Thyroid gland (tissue), 4 donors: Measurements from ENCODE around the gene SLC45A2. TPM values are rescaled to one million over a fixed set of nuclear protein-coding genes. Genes with fewer than 3 reads are reported as not detected.
"Not testable (repeated sequence)": the region's sequence is repeated elsewhere in the genome, so short reads cannot be mapped to it uniquely, and the experiment has no call there.

Experiments used
- DNase-seq, 2 donors: peaks; one replicate each; pipeline ENCODE4 v3.0.0-alpha.2; 2019
- H3K27ac ChIP-seq, 3 donors: fragments of 200-600 bp; sonication (generic); 1 replicate in 2 of 3; 2 replicates in 1 of 3; pipeline ENCODE4 v1.5.1; 2016 to 2019; ENCODE audit warnings: mild to moderate bottlenecking in 1 of 3, moderate library complexity in 1 of 3
- H3K27me3 ChIP-seq: fragments of 200-600 bp; sonication (generic); one replicate; pipeline ENCODE4 v1.5.1; 2019
- H3K36me3 ChIP-seq, 2 donors: fragments of 200-600 bp; sonication (generic); one replicate each; pipeline ENCODE4 v1.5.1; 2016 to 2019
- H3K4me1 ChIP-seq, 2 donors: fragments of 200-600 bp; sonication (generic); one replicate each; pipeline ENCODE4 v1.5.1; 2017 to 2019
- H3K4me3 ChIP-seq, 3 donors: fragments of 200-600 bp; sonication (generic); replicated peaks in 1 of 3; 1 replicate in 2 of 3; 2 replicates in 1 of 3; pipeline ENCODE4 v1.5.1; 2016; ENCODE audit warnings: mild to moderate bottlenecking in 1 of 3
- H3K9me3 ChIP-seq: fragments of 200-600 bp; sonication (generic); one replicate; pipeline ENCODE4 v1.5.1; 2017
- CTCF ChIP-seq, 6 experiments: fragments of 200-600 bp in 3 of 6; fragments of 450-650 bp in 3 of 6; sonication (generic) in 3 of 6; IDR thresholded peaks; one replicate each; pipeline ENCODE4 v1.5.1; 2016 to 2019; ENCODE audit warnings: antibody characterized with exemption in 6 of 6, mild to moderate bottlenecking in 2 of 6, inconsistent platforms in 1 of 6, moderate library complexity in 1 of 6
- POLR2A ChIP-seq, 2 donors: fragments of 450-650 bp; IDR thresholded peaks; one replicate each; pipeline ENCODE4 v1.6.1; 2017; ENCODE audit warnings: antibody characterized with exemption in 2 of 2, mild to moderate bottlenecking in 2 of 2, moderate library complexity in 1 of 2
- WGBS, 2 donors: methylation state at CpG; one replicate each; pipeline ENCODE4 v1.1.5; 2017; 5-methylcytosine and 5-hydroxymethylcytosine counted together
- intact Hi-C: fragments of 100-400 bp; cut with DNase I; formaldehyde crosslinking; loops from one replicate; pipeline ENCODE4 v1.15.1; 2023
- total RNA-seq, 4 donors: library from RNA; depleted of rRNA; stranded (reverse); fragments of >200 nt; gene quantifications; one replicate each; pipeline ENCODE4 v1.2.3, GENCODE V29; 2016

Gene SLC45A2
- total RNA-seq, 4 donors from 2014 or later = not detected

- no peaks in the 10 kb centered on the region for H3K36me3 ChIP-seq
- 71 to 75% methylated on average over 2 of the region's 2 CpGs for WGBS, 2 donors
- TF ChIP-seq POLR2A (IDR thresholded peaks at IDR 0.05) (no peak), CTCF (IDR thresholded peaks at IDR 0.05) (no peak)
- intact Hi-C loops = no loop called here
- no peaks in the 10 kb centered on the region for H3K27me3 ChIP-seq
- H3K4me3 ChIP-seq = no peak overlapping the region
- H3K9me3 ChIP-seq = no peaks in the 10 kb centered on the region
- H3K4me1 ChIP-seq = no peaks in the 10 kb centered on the region
- H3K27ac ChIP-seq = no peak overlapping the region
- DNase-seq = no peak
Observed at GRCh38 chr5:33928283-33928682, 56.2 kb downstream of the SLC45A2 start.

GRCh38 chr5:33927685-33928084, 56.8 kb downstream of the SLC45A2 start:
- intact Hi-C loops = no loop called here
- H3K4me3 ChIP-seq = no peak overlapping the region
- H3K27me3 ChIP-seq = no peaks in the 10 kb centered on the region
- H3K9me3 ChIP-seq = no peaks in the 10 kb centered on the region
- H3K36me3 ChIP-seq = no peaks in the 10 kb centered on the region
- H3K27ac ChIP-seq = no peak overlapping the region
- DNase-seq = no peak
- TF ChIP-seq POLR2A (IDR thresholded peaks at IDR 0.05) = no peak
- no peak for TF ChIP-seq CTCF (IDR thresholded peaks at IDR 0.05)
- 25 to 39% methylated on average over 4 of the region's 4 CpGs for WGBS, 2 donors
- H3K4me1 ChIP-seq = no peaks in the 10 kb centered on the region

GRCh38 chr5:33925278-33925677, 59.2 kb downstream of the SLC45A2 start:
- H3K27me3 ChIP-seq = no peaks in the 10 kb centered on the region
- H3K36me3 ChIP-seq = no peaks in the 10 kb centered on the region
- TF ChIP-seq POLR2A (IDR thresholded peaks at IDR 0.05) (no peak), CTCF (IDR thresholded peaks at IDR 0.05) (no peak)
- H3K4me1 ChIP-seq = no peaks in the 10 kb centered on the region
- no peak for DNase-seq
- no peak overlapping the region for H3K4me3 ChIP-seq
- no peak overlapping the region for H3K27ac ChIP-seq
- H3K9me3 ChIP-seq = no peaks in the 10 kb centered on the region
- intact Hi-C loops = no loop called here

- no peak overlapping the region for H3K27ac ChIP-seq
- H3K9me3 ChIP-seq = no peaks in the 10 kb centered on the region
- H3K36me3 ChIP-seq = no peaks in the 10 kb centered on the region
- H3K4me1 ChIP-seq = no peaks in the 10 kb centered on the region
- WGBS, 2 donors = 83 to 100% methylated on average over 1 of the region's 1 CpG
- DNase-seq = no peak
- H3K27me3 ChIP-seq = no peaks in the 10 kb centered on the region
- TF ChIP-seq CTCF (IDR thresholded peaks at IDR 0.05) = no peak
- TF ChIP-seq POLR2A (IDR thresholded peaks at IDR 0.05) = no peak
- intact Hi-C loops = no loop called here
- no peak overlapping the region for H3K4me3 ChIP-seq
Observed at GRCh38 chr5:33921002-33921401, 63.5 kb downstream of the SLC45A2 start.

GRCh38 chr5:33914844-33915243, 69.6 kb downstream of the SLC45A2 start:
- H3K36me3 ChIP-seq, H3K27ac ChIP-seq, H3K4me3 ChIP-seq, H3K4me1 ChIP-seq, H3K9me3 ChIP-seq, DNase-seq, H3K27me3 ChIP-seq, intact Hi-C loops: not testable (repeated sequence)
- 94% methylated on average over 3 of the region's 3 CpGs for WGBS, 2 donors

GRCh38 chr5:33906248-33906647, 78.2 kb downstream of the SLC45A2 start:
- H3K4me1 ChIP-seq, H3K9me3 ChIP-seq, H3K36me3 ChIP-seq, intact Hi-C loops, H3K27me3 ChIP-seq, DNase-seq, H3K4me3 ChIP-seq, H3K27ac ChIP-seq: not testable (repeated sequence)
- 84 to 90% methylated on average over 7 of the region's 7 CpGs for WGBS, 2 donors
